ENCODE data around the gene FBXO47. TPM values are rescaled to one million over a fixed set of nuclear protein-coding genes. Genes with fewer than 3 reads are reported as not detected.
A peak's percentile ranks its signal among the peaks of the same experiment; 100 is the strongest.

FBXO47 gene
- total and polyA plus RNA-seq, 8 donors = not detected

DNA sequence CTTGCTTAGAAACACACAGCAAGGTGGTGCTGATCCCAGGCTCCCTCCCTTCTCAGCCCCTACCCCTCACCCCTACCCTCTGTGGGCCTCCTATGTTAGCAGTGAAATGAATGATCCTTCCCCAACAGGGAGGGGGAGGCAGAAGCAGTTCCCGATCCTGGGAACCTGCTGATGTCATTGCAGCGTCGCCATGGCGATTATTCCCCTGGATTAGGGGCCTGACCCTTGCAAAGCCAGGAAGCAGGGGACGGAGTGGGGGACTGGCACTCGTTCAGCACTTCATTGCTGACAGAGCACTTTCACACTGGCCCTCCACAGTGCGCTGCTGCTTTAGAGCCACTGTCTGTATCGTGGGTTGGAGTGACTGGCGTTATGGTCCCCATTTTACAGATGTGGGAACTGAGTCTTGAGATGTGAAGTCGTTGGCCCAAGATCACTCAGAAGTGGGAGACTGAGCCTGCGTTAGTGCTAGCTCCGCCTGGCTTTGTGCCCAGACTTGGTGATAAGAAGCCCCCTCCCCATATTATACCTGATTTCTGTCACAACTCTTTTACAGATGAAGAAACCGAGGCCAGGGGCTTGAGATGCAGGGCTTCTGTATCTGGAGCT lies 70.8 kb downstream of the FBXO47 start:
- DNase-seq (peak in 1 of 4 donors; percentile 28), ATAC-seq (no peak)
- no peak for TF ChIP-seq CTCF (IDR thresholded peaks at IDR 0.05)
- Histone ChIP-seq H3K27me3 (no peaks in the 10 kb centered on the region), H3K4me3 (no peak overlapping the region), H3K36me3 (peaks cover 0 to 73% of the 10 kb centered on the region in 2 donors), H3K27ac (peak overlapping the region in 1 of 2 donors; percentile 86), H3K4me1 (peaks cover 48 to 98% of the 10 kb centered on the region in 2 donors), H3K9me3 (no peaks in the 10 kb centered on the region)
- intact Hi-C loops (cut with DNase I) = no loop called here

DNA sequence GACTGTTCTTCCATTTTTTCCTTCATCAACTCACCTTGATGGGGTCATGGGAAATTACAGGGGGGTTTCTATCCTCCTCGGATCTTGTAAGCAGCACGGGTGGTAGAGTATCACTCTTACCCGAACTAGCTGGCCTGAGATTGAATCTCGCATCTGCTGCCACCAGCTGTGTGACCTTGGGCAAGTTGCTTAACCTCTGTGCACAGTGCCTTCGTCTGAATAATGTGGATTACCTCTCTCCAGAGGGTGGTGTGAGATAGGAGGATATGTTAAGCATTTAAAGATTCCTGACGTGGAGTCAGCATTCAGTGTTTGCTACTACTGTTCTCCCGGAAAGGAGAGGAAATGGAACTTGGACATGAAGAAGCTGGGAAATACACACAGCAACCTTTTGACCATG lies 72.9 kb downstream of the FBXO47 start:
- Histone ChIP-seq H3K27me3 (no peaks in the 10 kb centered on the region), H3K4me1 (peaks cover 40 to 98% of the 10 kb centered on the region in 2 donors), H3K27ac (peak overlapping the region; percentile 60 to 76), H3K4me3 (no peak overlapping the region), H3K36me3 (peaks cover 0 to 84% of the 10 kb centered on the region in 2 donors), H3K9me3 (no peaks in the 10 kb centered on the region)
- intact Hi-C loops (cut with DNase I) = no loop called here
- DNase-seq (no peak), ATAC-seq (no peak)
- TF ChIP-seq CTCF (IDR thresholded peaks at IDR 0.05) = no peak

GRCh38 chr17:38893607-38894006 lies 73.6 kb downstream of the FBXO47 start:
- H3K27me3 ChIP-seq = no peaks in the 10 kb centered on the region
- H3K36me3 ChIP-seq = peaks cover 0 to 82% of the 10 kb centered on the region in 2 donors
- intact Hi-C loops (cut with DNase I) = no loop called here
- H3K4me3 ChIP-seq = no peak overlapping the region
- no peaks in the 10 kb centered on the region for H3K9me3 ChIP-seq
- ATAC-seq = peak; percentile 48
- no peak for TF ChIP-seq CTCF (IDR thresholded peaks at IDR 0.05)
- peaks cover 36 to 96% of the 10 kb centered on the region in 2 donors for H3K4me1 ChIP-seq
- H3K27ac ChIP-seq = peak overlapping the region; percentile 60 to 76
- peak in 1 of 4 donors; percentile 86 for DNase-seq

DNA sequence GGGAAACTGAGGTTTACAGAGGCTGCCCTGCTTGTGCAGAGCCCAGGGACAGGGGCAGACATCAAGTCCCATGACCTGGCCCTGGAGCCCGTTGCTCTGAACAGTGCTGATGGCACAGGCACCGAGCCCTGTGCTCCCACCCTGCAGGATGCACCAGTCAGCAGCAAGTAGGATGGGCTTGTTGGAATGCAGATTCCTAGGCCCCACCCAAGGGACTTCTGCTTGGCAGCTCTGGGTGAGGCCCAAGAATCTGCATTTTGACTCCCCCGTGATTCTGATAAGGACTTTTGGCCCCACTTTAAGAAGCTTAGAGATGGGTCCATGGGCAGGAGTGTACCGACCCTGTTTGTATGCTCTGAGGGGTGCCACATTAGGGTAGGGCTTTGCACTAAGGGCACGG lies 74.1 kb downstream of the FBXO47 start:
- intact Hi-C loops (cut with DNase I) = no loop called here
- no peak for ATAC-seq
- TF ChIP-seq CTCF (IDR thresholded peaks at IDR 0.05) = no peak
- no peak overlapping the region for H3K4me3 ChIP-seq
- H3K9me3 ChIP-seq = no peaks in the 10 kb centered on the region
- no peak for DNase-seq
- H3K27me3 ChIP-seq = no peaks in the 10 kb centered on the region
- peak overlapping the region; percentile 60 to 76 for H3K27ac ChIP-seq
- H3K4me1 ChIP-seq = peaks cover 31 to 91% of the 10 kb centered on the region in 2 donors
- H3K36me3 ChIP-seq = peaks cover 0 to 82% of the 10 kb centered on the region in 2 donors

DNA sequence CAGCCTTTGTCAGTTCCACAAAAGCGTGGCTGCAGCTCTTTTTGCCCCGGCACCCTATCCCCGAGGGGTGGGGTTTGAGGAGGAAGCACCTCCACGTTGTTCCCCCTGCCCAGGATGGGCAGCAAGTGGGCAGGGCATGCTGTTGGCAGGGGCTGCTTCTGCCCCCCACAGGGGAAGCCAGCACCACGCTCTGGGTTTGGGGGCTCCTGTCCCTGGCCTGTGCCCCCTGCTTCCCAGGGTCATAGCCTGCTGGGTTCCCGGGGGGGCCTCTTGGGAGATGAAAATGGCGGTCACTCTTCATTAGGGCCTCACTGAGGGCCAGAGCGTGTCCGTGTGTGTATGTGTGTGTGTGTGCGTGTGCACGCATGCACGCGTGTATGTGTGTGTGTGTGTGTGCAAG lies 74.6 kb downstream of the FBXO47 start:
- Histone ChIP-seq H3K4me1 (peaks cover 29 to 88% of the 10 kb centered on the region in 2 donors), H3K9me3 (no peaks in the 10 kb centered on the region), H3K27me3 (no peaks in the 10 kb centered on the region), H3K27ac (peak overlapping the region in 1 of 2 donors; percentile 76), H3K36me3 (peaks cover 0 to 86% of the 10 kb centered on the region in 2 donors), H3K4me3 (no peak overlapping the region)
- ATAC-seq (no peak), DNase-seq (no peak)
- intact Hi-C loops (cut with DNase I) = no loop called here
- no peak for TF ChIP-seq CTCF (IDR thresholded peaks at IDR 0.05)
